NOMO-1 treated with DMSO at 0.1 percent for 48 hours (cell line): ENCODE measurements around the gene RTEL1.

Experiments
- DNase-seq: peaks from one replicate; lab custom pipeline; 2025; ENCODE audit not compliant: unreplicated experiment; lab: John Stamatoyannopoulos, UW

The RTEL1 gene

DNA sequence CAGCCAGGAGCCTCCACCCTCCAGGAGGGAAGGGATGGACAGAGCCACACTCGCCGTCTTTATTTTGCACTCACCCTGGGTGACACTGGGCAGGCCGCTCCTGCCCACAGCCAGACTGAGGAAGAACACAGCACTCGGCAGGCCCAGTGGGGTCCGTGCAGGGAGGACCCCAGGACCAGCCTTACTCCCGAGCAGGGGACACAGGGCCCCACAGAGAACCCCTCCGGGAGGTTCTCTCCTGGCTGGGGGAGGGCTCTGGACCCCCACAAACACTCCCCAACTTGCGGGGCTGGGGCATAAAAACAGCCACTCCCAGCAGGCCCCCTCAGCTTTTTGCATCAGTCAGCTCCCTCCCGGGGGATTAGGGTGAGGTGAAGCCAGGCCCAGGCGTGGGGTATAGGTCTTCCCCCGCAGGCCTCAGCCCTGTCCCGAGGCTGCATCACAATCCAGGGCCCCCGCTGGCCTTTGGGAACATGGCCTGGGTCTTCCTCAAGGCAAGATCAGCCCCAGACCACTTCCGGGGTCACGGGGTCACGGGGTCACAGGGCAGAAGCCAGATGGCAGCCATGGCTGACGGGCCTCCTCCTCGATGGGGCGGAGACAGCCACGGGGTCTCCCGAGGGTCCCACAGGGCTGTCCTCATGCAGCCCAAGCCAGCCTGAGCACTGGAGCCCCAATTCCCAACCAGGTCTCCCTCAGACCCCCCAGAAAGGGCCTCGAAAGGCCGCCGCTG, 41.5 kb downstream of the RTEL1 start:
- DNase-seq, result no peak

DNA sequence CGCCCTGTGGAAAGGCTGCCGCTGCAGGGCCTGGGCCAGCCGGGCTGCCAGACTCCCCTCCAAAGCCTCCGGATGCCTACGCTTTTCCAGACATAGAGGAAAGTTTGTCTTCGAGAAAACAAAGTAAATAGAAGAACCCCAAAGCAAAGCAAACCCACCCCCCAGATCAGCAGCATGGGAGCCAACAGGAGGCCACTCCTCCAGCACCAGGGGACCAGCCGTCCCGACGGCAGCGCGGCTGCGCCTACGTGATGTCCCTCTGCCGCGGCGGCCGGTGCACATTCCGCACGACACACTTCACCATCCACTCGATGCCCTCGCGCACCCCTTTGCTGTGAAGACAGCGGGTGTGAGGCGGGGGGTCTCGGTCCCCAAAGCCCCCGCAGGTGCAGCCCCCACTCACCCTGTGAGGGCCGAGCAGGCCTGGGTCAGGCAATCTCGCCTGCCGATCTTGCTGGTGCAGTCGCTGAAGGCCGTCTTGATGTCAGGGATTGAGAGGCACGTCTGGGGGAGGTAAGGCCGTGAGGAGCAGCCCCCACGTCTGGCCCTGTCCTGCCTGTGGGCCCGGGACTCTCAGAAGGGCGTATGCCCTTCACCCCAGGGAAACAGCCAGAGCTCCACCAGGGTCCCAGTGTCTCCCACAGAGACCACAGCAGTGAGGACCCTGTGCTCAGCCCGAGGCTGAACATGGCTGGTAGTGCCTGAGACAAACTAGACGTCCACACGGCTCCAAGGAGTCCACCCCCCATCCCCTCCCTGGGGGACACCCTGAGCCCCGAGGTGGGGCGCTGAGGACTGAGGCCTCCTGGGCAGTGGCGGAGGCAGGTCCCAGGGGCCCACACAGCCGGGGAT, 42.3 kb downstream of the RTEL1 start:
- no peak for DNase-seq

DNA sequence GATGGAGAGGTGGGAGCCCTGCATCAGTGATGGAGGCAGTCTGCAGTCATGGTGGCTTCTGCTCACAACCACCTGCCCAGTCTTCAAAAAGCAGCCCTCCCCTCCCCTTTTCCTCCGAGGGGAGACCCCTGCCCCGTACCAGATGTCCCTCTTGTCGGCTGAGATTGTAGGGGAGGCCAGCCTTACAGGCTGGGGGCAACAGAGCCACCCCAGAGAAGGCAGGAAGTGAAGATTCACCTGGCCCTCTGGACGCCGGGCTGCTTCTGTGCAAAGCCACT, 42.9 kb downstream of the RTEL1 start:
- DNase-seq, result no peak

DNA sequence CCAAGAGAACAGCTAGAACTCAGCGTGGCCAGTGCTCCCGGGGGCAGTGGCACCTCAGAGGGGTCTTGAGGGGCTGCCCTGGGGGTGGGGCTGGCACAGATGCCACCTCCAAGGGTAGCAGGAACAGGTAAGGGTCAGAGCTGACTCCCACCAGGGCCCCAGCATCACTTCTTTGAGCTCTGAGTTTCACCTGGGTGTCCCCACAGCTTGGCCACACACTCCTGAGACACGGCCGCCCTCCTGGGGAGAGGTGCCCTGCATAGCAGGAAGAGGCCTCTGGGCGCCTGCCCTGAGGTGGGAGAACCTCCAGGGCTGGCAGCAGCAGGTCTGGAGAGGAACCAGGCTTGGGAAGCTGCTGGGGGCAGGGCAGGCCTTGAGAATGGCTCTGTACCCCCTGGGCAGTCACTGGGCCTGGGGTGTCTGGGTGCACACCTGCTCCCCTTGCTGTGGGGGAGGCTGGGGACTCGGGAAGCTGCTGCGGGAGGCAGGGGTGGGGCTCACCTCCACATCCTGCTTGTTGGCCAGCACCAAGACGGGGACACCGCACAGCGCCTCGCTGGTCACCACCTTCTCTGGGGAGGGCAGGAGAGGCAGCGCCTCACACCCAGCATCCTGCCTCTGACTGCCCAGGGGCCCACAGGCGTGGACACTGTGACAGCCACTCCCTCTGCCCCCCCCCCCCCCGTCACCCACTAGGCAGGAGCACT, 43.4 kb downstream of the RTEL1 start:
- DNase-seq, result no peak

DNA sequence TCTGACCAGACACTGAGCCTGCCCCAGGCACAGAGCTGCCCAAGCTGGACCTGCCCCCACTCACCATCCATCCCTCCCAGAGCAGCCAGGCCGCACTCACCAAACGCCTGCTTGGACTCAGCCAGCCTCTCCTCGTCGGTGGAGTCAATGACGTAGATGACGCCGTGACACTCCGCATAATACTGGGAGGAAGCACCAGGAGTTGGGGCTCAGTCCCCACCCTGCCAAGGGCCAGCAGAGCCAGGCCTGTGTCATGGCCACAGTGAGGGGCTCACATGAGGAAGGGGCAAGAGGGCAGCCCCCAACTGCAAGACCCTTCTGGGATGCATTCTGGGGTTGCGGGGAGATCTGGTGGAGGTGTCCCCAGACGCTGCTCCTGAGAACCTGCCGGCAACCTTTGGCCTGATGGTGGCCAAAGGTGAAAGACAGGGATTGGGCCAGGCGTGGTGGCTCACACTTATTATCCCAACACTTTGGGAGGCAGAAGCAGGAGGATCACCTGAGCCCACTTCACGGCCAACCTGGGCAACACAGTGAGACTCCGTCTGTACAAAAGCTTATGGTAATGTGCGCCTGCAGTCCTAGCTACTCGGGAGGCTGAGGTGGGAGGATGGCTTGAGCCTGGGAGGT, 44.0 kb downstream of the RTEL1 start:
- DNase-seq, result no peak

DNA sequence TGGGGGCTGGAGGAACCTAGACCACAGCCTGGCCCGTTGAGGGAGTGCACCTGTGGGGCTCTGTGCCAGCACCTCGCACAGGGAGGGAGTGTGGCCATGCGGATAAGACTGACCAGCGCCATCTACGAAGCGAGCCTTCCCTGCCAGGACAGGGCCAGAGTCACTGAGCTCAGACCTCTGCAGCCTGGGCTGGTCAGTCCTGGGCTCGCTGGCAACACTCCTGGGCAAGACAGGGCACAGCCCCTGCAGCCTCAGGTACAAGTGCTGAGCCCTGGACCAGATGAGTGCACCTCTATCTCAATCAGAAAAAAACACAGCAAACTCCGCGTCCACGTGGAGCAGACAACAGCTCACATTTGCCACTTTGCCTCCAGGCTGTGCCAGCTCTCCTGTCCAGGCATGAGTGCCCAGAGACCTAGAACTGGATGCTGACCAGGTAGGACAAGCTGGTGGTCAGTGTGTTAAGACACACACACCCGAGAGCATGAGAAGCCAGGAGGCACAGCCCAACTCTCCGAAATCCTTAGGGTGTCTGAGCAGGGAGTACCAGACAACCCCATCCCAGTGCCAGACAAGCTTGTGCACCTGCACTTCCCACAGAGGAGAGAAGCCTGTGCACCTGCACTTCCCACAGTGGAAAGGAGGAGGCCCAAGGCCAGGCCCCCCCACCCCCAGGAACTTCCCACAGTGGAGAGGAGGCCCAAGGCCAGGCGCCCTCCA, 44.8 kb downstream of the RTEL1 start:
- DNase-seq, result no peak

DNA sequence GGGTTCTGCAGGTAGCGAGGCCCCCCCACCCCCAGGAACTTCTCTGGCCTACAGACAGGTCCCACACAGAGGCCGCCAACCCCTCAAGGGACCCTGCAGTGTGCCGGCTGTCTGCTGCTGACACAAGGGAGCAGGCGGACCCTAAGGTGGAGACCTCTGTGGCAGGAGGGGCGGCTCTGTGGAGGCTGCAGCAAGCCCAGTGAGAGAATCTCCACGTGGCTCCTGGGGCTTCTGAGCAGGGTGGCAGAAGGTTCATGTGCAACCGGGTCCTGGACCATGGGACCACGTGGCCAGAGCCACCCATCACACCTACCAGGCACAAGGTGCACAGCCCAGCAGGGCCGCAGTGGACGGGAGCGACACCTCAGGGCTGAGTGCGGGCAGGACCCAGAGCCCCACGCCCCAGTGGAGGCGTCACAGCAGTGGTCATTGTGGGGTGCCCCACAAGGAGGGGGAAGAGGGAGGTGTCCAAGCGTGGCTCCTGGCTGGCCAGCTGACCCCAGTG, 45.4 kb downstream of the RTEL1 start:
- DNase-seq, result no peak

DNA sequence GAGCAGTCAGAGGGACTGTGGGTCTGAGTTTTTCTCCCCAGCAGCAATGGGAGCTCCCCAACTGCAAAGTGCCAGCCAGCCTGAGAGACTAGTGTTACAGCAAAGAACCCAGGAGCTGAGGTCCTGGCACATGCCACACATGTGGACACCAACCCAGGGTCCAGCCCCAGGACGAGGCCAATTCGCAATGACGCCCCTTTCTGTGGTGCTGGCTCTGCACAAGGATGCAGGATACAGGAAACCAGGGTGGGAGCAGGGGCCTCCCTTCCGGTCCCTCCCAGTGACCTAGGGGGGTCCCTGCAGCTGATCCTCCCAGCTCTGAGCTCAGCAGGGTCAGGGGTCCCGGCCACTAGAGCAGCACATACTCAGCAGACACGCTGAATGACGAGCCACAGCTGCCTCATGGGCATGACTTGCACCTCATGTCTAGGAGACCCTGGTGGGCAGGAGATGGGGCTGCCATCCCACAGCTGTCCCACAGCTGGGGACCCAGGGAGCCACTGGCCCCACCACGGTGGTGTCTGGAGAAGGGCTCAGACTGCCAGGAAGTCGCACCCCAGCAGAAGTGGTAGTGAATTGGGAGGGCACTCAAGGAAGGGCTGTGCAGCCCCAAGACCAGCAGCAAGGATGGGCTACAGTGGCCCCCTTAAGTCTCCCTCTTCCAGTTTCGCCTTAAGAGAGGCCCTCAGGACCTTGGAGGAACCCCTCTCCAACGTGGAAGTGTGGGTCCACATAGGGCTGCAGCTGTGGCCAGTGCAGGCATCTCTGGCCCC, 46.0 kb downstream of the RTEL1 start:
- DNase-seq, result no peak

DNA sequence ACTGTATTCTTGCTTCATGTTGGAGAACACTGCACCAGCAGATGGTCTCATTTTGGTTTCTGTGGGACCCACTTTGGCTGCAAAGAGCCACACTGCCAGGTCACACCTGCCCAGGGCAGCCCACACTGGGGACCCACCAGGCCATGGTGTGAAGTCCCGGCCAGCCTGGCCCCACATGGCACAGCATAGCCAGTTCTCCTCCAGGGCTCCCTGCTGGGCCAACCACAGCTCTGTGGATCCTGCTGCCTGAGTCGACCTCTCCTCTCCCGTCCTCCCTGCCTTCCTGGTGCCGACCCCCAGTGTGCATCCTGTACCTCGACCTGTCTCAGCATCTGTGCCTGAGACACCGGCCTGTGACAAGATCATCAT, 46.6 kb downstream of the RTEL1 start:
- DNase-seq, result no peak

DNA sequence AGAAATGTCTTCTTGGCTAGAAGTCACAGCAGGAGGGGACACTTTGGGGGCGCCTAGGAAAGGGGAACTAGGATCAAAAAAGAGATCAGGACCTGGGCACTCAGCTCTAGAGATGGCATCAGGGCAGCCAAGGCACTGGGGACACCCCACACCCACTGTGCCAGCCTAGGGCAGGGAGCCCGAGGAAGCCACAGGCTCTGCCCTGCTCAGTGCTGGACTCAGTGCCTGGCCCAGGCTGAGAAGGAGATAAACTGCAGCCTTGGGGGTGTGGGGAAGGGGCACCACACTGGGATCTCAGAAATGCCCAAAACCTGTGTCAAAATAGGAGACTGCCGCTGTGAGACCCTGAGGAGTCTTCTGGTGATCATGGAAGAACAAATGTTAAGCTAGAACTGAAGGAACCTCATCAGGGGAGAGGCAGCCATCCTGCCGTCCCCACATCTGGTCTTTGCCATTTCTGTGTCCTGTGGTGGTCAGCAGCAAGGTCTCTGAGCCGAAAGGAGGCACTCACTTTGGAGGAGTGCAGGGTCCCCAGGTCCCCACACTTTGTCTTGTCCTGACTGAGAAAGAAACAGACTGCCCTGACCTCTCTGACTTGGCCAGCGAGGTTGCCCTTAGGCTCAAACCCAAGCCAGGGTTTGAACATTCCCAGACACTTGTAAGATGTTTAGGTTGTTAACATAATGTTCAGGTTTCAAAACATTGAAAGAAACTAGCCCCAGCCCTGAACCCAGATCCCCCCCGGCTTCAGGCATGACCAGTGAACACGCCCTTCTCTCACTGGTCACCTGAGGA, 47.3 kb downstream of the RTEL1 start:
- no peak for DNase-seq

DNA sequence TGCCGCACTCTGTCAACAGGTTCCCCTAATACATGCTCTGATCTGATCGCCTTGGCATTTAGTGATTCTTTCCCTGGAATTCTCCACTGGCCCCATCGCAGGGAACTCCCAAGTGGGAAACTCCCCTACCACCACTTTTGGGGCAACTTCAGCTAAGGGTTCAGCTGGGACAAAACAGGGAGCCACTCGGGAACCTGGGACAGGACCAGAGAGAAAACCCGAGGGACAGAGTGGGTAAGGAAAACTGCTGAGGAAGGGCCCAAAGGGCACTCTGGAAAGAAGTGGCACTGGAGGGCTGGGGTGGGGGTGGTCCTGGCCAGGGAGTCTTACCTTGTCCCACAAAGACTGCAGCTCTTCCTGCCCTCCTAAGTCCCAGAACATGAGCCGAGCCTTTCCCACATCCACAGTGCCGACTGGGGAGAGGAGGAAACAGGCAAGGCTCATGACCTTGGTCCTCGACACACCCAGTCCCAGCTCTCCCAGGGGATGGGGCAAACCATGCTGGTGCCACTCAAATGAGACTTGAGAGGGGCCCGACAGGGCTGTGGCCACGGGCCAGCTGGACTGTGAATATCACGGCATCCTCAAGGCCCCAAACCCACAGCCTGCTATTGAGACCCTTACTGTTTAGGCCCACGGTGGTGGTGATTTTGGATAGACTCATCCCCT, 48.0 kb downstream of the RTEL1 start:
- DNase-seq, result no peak

DNA sequence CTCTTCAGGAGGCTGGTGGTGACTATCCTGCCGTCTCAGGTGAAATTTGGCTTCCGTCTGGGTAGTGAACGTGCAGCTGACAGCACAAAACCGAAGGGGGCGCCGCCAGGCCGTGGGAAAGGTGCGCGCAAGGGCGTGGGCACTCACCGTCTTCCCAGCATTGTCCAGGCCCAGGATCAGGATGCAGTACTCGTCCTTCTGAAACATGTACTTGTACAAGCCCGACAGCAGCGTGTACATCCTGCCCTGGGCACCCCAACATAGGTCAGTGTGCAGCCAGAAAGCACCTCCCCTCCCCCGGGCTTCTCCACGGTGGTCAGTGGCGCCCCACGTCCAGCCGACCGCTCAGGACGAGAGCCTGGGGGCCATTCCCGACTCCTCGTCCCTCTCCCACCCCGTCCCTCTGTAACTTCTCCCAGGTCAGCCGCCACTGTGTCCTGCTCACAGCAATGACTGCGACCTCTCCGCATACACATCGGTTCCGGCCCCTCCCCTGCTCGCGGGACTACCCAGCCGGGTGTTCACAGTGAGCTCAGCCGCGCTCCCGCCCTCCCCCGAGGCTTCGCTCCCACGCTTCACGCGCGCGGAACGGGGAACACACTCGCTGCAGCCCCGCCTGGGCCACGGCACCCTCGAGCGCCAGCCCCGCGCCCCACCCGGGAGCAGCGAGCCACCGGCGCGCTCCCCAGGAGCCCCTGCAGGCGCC, 48.9 kb downstream of the RTEL1 start:
- DNase-seq, result peak; percentile 29

DNA sequence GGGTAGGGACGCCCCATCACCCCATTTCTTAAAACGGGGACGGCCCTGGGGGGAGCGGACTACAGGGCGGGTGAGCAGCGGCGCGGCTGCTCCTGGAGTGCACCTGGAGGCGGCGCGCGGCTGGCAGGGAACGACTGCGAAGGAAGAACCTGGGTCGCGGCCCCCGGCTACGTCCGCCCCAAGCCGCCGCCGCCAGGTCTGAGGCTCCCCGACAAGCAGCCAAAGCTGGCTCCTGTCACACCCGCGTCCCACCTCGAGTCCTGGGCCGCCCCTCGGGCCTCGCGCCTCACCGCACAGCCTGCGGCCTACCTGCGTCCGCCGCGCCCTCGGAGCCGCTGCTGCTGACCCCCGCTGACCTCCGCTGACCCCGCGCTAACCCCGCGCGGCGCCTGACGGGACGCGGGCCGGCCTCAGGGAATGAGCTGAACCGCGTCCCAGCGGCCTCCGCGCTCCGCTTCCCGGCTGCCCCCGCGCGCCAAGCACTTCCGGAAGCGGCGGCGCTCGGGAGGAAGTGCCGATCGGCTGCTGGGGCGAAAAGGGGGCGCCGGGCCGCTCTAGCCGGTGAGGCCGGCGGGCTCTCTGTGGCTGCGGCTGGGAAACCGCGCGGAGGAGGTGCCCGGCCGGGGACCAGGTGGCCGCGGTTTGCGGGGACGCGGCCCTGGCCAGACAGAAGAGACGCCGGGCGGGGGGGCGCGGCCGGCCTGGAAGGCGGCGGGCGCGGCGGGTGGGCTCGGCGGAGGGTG, 49.6 kb downstream of the RTEL1 start, which contains the start of the genes ARFRP1 and ZGPAT:
Gene ARFRP1 (minus strand): TSS at position 419 of the 743 bp plus-strand sequence. CDS start 885 bp downstream, outside the sequence.
Gene ZGPAT (plus strand): TSS at position 482 of the 743 bp plus-strand sequence. CDS start 542 bp downstream, outside the sequence.
- peak; percentile 85 for DNase-seq

DNA sequence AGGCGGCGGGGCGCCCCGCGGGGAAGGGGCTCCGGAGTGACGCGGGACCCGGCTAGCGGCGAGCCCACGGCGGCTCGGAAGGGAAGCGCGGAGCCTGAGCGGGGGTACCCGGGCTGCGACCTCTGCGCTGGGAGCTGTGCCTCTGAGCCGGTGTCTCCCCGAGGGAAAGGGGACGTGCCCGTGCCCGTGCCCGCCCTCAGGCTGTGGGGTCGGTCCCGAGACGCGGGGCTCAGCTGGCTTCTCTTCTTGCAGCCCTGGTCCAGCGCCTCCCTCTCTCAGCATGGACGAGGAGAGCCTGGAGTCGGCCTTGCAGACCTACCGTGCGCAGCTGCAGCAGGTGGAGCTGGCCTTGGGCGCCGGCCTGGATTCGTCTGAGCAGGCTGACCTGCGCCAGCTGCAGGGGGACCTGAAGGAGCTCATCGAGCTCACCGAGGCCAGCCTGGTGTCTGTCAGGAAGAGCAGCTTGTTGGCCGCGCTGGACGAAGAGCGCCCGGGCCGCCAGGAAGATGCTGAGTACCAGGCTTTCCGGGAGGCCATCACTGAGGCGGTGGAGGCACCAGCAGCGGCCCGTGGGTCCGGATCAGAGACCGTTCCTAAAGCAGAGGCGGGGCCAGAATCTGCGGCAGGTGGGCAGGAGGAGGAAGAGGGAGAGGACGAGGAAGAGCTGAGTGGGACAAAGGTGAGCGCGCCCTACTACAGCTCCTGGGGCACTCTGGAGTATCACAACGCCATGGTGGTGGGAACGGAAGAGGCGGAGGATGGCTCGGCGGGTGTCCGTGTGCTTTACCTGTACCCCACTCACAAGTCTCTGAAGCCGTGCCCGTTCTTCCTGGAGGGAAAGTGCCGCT, 50.4 kb downstream of the RTEL1 start:
- no peak for DNase-seq

DNA sequence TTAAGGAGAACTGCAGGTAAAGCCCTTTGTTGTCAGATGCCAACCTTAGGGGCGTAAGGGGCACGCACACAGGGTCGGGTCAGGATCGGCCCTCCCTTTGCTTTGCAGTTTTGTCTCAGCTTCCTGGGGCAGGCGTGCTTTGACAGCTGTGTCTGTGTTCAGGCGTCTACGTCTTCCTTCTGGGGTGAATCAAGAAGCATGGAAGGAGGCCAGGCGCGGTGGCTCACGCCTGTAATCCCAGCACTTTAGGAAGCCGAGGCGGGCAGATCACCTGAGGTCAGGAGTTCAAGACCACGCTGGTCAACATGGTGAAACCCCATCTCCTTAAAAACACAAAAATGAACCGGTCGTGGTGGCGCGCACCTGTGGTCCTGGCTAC, 51.0 kb downstream of the RTEL1 start:
- no peak for DNase-seq

DNA sequence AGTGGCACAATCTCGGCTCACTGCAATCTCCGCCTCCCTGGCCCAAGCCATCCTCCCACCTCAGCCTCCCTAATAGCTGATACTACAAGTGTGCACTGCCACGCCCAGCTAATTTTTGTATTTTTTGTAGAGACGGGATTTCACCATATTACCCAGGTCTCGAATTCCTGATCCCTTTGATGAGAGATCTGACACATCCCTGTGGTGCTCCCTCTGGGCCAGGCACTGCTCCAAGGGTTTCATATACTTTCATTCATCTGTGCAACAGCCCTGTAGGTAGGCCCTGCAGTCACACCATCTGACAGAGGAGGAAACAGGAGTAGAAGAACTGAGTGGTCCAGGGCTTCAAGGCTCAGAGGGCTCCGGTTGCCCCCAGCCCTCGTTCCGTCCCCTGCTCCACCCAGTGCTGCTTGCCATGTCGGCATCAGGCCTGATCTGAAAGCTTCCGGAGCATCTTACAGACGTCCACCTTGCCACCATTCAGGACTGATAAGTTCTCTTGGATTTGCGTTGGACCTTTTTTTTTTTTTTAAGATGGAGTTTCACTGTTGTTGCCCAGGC, 53.1 kb downstream of the RTEL1 start:
- no peak for DNase-seq
